WTC11 (cell line): Measurements from ENCODE around the gene AGAP1. TPM values are rescaled to one million over a fixed set of nuclear protein-coding genes. Genes with fewer than 3 reads are reported as not detected.

Source experiments
- ATAC-seq: fragments of 200-7000 bp; cut with Tn5 transposase; 2 replicates; pipeline ENCODE4 v1.10.0; 2021; ENCODE audit warnings: mild to moderate bottlenecking, moderate library complexity
- CTCF ChIA-PET: fragments of 300-600 bp; sonication (Branson Sonifier 250); formaldehyde crosslinking; loops from one replicate; lab custom pipeline; 2021; ENCODE audit warnings: antibody characterized with exemption; lab: Charles Lee
- POLR2A ChIA-PET: fragments of 350-600 bp; sonication (Branson Sonifier 250); formaldehyde crosslinking; loops from one replicate; lab custom pipeline; 2021; ENCODE audit warnings: antibody characterized with exemption; lab: Charles Lee
- DNase-seq: peaks from one replicate; pipeline ENCODE4 v3.0.0; 2021; ENCODE audit warnings: low spot score
- H3K27ac Mint-ChIP-seq: 2 replicates; pipeline ENCODE4 v1.8.0; 2021; ENCODE audit warnings: mixed read lengths
- H3K27me3 Mint-ChIP-seq: 2 replicates; pipeline ENCODE4 v1.8.0; 2021; ENCODE audit warnings: low read depth, mild to moderate bottlenecking, moderate library complexity, mixed read lengths
- H3K36me3 Mint-ChIP-seq: 2 replicates; pipeline ENCODE4 v1.8.0; 2021; ENCODE audit warnings: mixed read lengths
- H3K4me1 Mint-ChIP-seq: 2 replicates; pipeline ENCODE4 v1.8.0; 2022; ENCODE audit warnings: mixed read lengths
- H3K4me3 Mint-ChIP-seq: 2 replicates; pipeline ENCODE4 v1.8.0; 2021; ENCODE audit warnings: mild to moderate bottlenecking, moderate library complexity, mixed read lengths
- H3K9me3 Mint-ChIP-seq: 2 replicates; pipeline ENCODE4 v1.8.0; 2021; ENCODE audit warnings: mixed read lengths
- ATF1 ChIP-seq: sonication (generic); formaldehyde crosslinking; IDR thresholded peaks from 2 replicates; pipeline ENCODE4 v1.8.1; 2023; ENCODE audit warnings: mild to moderate bottlenecking, moderate library complexity, missing genetic modification reagents
- ATF2 ChIP-seq: sonication (generic); formaldehyde crosslinking; IDR thresholded peaks from 2 replicates; pipeline ENCODE4 v1.8.1; 2022; ENCODE audit warnings: low read depth, missing genetic modification reagents, borderline replicate concordance
- CTCF ChIP-seq: fragments of 200-600 bp; IDR thresholded peaks from 2 replicates; pipeline ENCODE4 v1.8.0; 2022; ENCODE audit warnings: antibody characterized with exemption
- E2F1 ChIP-seq: sonication (generic); formaldehyde crosslinking; IDR thresholded peaks from 2 replicates; pipeline ENCODE4 v1.8.0; 2022; ENCODE audit warnings: mild to moderate bottlenecking, missing genetic modification reagents
- FOXP1 ChIP-seq: sonication (generic); formaldehyde crosslinking; IDR thresholded peaks from 2 replicates; pipeline ENCODE4 v1.8.0; 2022; ENCODE audit warnings: missing genetic modification reagents, mild to moderate bottlenecking, moderate library complexity, borderline replicate concordance
- GTF2I ChIP-seq: fragments of 250-450 bp; sonication (Bioruptor Pico); conservative IDR thresholded peaks from 2 replicates; pipeline ENCODE4 v1.4.0; 2021; ENCODE audit warnings: mild to moderate bottlenecking
- MLX ChIP-seq: sonication (generic); formaldehyde crosslinking; IDR thresholded peaks from 2 replicates; pipeline ENCODE4 v1.8.1; 2023; ENCODE audit warnings: mild to moderate bottlenecking, missing genetic modification reagents, moderate library complexity
- NFE2L1 ChIP-seq: sonication (generic); formaldehyde crosslinking; IDR thresholded peaks from 2 replicates; pipeline ENCODE4 v1.8.1; 2023; ENCODE audit warnings: missing genetic modification reagents
- NFYB ChIP-seq: sonication (generic); formaldehyde crosslinking; conservative IDR thresholded peaks from 2 replicates; pipeline ENCODE4 v1.8.0; 2022; ENCODE audit warnings: low read depth, missing genetic modification reagents
- PRDM15 ChIP-seq: sonication (generic); formaldehyde crosslinking; IDR thresholded peaks from 2 replicates; pipeline ENCODE4 v1.8.0; 2022; ENCODE audit warnings: missing genetic modification reagents
- TCF7 ChIP-seq: sonication (generic); formaldehyde crosslinking; IDR thresholded peaks from 2 replicates; pipeline ENCODE4 v1.8.0; 2022; ENCODE audit warnings: mild to moderate bottlenecking, low read depth, missing genetic modification reagents, moderate library complexity
- ZBTB21 ChIP-seq: sonication (generic); formaldehyde crosslinking; IDR thresholded peaks from 2 replicates; pipeline ENCODE4 v1.8.1; 2023; ENCODE audit warnings: mild to moderate bottlenecking, missing genetic modification reagents, borderline replicate concordance
- ZNF121 ChIP-seq: sonication (generic); formaldehyde crosslinking; IDR thresholded peaks from 2 replicates; pipeline ENCODE4 v1.8.0; 2023; ENCODE audit warnings: missing genetic modification reagents
- ZNF219 ChIP-seq: sonication (generic); formaldehyde crosslinking; IDR thresholded peaks from 2 replicates; pipeline ENCODE4 v1.8.0; 2023; ENCODE audit warnings: missing genetic modification reagents, mild to moderate bottlenecking, borderline replicate concordance
- ZNF232 ChIP-seq: sonication (generic); formaldehyde crosslinking; IDR thresholded peaks from 2 replicates; pipeline ENCODE4 v1.8.0; 2022; ENCODE audit warnings: mild to moderate bottlenecking, missing genetic modification reagents
- ZNF263 ChIP-seq: sonication (generic); formaldehyde crosslinking; IDR thresholded peaks from 2 replicates; pipeline ENCODE4 v1.8.1; 2022; ENCODE audit warnings: low read depth, mild to moderate bottlenecking, moderate library complexity, missing genetic modification reagents
- ZNF396 ChIP-seq: fragments of 250-450 bp; sonication (Bioruptor Pico); IDR thresholded peaks from 2 replicates; pipeline ENCODE4 v1.8.0; 2021; ENCODE audit warnings: mild to moderate bottlenecking, moderate library complexity, borderline replicate concordance
- ZNF416 ChIP-seq: fragments of 250-450 bp; sonication (Bioruptor Pico); IDR thresholded peaks from 2 replicates; pipeline ENCODE4 v1.9.0; 2021; ENCODE audit warnings: mild to moderate bottlenecking, inconsistent platforms
- ZNF423 ChIP-seq: fragments of 250-450 bp; sonication (Bioruptor Pico); IDR thresholded peaks from 2 replicates; pipeline ENCODE4 v2.1.2; 2022; ENCODE audit warnings: mild to moderate bottlenecking, moderate library complexity
- ZNF671 ChIP-seq: fragments of 250-450 bp; sonication (Bioruptor Pico); IDR thresholded peaks from 2 replicates; pipeline ENCODE4 v1.8.0; 2021; ENCODE audit warnings: mild to moderate bottlenecking
- total RNA-seq: library from RNA; stranded (reverse); gene quantifications from 3 replicates; pipeline ENCODE4 v1.2.3, GENCODE V29; 2021

Gene AGAP1
- total RNA-seq, 1 experiment from 2014 or later: 49.3 TPM

- H3K36me3 Mint-ChIP-seq: no peaks in the 10 kb centered on the region
- no peaks in the 10 kb centered on the region for H3K9me3 Mint-ChIP-seq
- no peak overlapping the region for H3K4me3 Mint-ChIP-seq
- TF ChIP-seq ZNF121 (no peak), ZNF416 (CRISPR knock-in tag) (no peak), ZNF396 (CRISPR knock-in tag) (no peak), TCF7 (CRISPR knock-in tag) (no peak), CTCF (no peak), NFE2L1 (CRISPR knock-in tag) (no peak), ZNF671 (CRISPR knock-in tag) (no peak), ZNF423 (CRISPR knock-in tag) (no peak), ATF2 (no peak), E2F1 (CRISPR knock-in tag) (no peak), FOXP1 (CRISPR knock-in tag) (no peak), MLX (CRISPR knock-in tag) (no peak), ZNF219 (CRISPR knock-in tag) (no peak), ATF1 (CRISPR knock-in tag) (no peak), ZNF263 (CRISPR knock-in tag) (no peak), NFYB (no peak), ZNF232 (CRISPR knock-in tag) (no peak), GTF2I (no peak), PRDM15 (CRISPR knock-in tag) (no peak), ZBTB21 (no peak)
- ChIA-PET POLR2A (interaction anchor here (0.6 kb wide), 1 partner anchor 990 kb away, joined by 3 read pairs; no protein-coding TSS in a partner anchor), CTCF (interaction anchor here (1.4 to 1.5 kb wide), 2 partner anchors 75 to 324 kb away, joined by 4 to 6 read pairs; no protein-coding TSS in a partner anchor)
- ATAC-seq (no peak), DNase-seq (peak; percentile 4)
- no peak overlapping the region for H3K27ac Mint-ChIP-seq
- H3K27me3 Mint-ChIP-seq: no peaks in the 10 kb centered on the region
- peaks cover 31% of the 10 kb centered on the region for H3K4me1 Mint-ChIP-seq
Measured at GRCh38 chr2:235854276-235854675, 360.4 kb downstream of the AGAP1 start.
